ENCODE data around the gene GRIA3. TPM values are rescaled to one million over a fixed set of nuclear protein-coding genes. Genes with fewer than 3 reads are reported as not detected.
"Not testable (repeated sequence)": the region's sequence is repeated elsewhere in the genome, so short reads cannot be mapped to it uniquely, and the experiment has no call there.

Gene GRIA3
- total and polyA plus RNA-seq, 9 donors, result 1.2 to 11.2 (median 4.2) TPM

- Histone ChIP-seq H3K4me3 (no peak overlapping the region), H3K27ac (no peak overlapping the region), H3K36me3 (no peaks in the 10 kb centered on the region), H3K9me3 (no peaks in the 10 kb centered on the region), H3K4me1 (ENCODE audit: insufficient read depth) (no peaks in the 10 kb centered on the region), H3K27me3 (no peaks in the 10 kb centered on the region)
- TF ChIP-seq CTCF (IDR thresholded peaks at IDR 0.05) (no peak), EP300 (IDR thresholded peaks at IDR 0.05) (no peak), POLR2A (IDR thresholded peaks at IDR 0.05) (no peak)
- 12 to 32% (median 18%) methylated on average over 2 of the region's 2 CpGs for WGBS, 3 donors
- no peak for DNase-seq
- intact Hi-C loops (cut with DNase I), result no loop called here
These were observed 241.4 kb downstream of the GRIA3 start for GRCh38 chrX:123425471-123425870.

- Histone ChIP-seq H3K4me1 (ENCODE audit: insufficient read depth) (no peaks in the 10 kb centered on the region), H3K36me3 (no peaks in the 10 kb centered on the region), H3K27ac (no peak overlapping the region), H3K27me3 (no peaks in the 10 kb centered on the region), H3K9me3 (no peaks in the 10 kb centered on the region), H3K4me3 (no peak overlapping the region)
- intact Hi-C loops (cut with DNase I), result no loop called here
- 19 to 37% (median 22%) methylated on average over 3 of the region's 3 CpGs for WGBS, 3 donors
- peak in 2 of 5 donors; percentile 12 to 17 for DNase-seq
- TF ChIP-seq EP300 (IDR thresholded peaks at IDR 0.05) (no peak), POLR2A (IDR thresholded peaks at IDR 0.05) (no peak), CTCF (IDR thresholded peaks at IDR 0.05) (no peak)
These were observed 241.8 kb downstream of the GRIA3 start for GRCh38 chrX:123425904-123426303.

- 84 to 89% (median 87%) methylated on average over 4 of the region's 4 CpGs for WGBS, 3 donors
- intact Hi-C loops (cut with DNase I), result no loop called here
- no peak overlapping the region for H3K27ac ChIP-seq
These were observed 248.5 kb downstream of the GRIA3 start for GRCh38 chrX:123432361-123433150.

GRCh38 chrX:123436512-123437136, 252.5 kb downstream of the GRIA3 start:
- no peak for TF ChIP-seq EP300 (IDR thresholded peaks at IDR 0.05)
- TF ChIP-seq CTCF (IDR thresholded peaks at IDR 0.05), result no peak
- TF ChIP-seq POLR2A (IDR thresholded peaks at IDR 0.05), result no peak
- no peak overlapping the region for H3K27ac ChIP-seq
- H3K4me3 ChIP-seq, result no peak overlapping the region
- no peaks in the 10 kb centered on the region for H3K4me1 ChIP-seq (ENCODE audit: insufficient read depth)
- no peaks in the 10 kb centered on the region for H3K36me3 ChIP-seq
- no peaks in the 10 kb centered on the region for H3K27me3 ChIP-seq
- WGBS, 3 donors, result 68 to 72% (median 70%) methylated on average over 5 of the region's 5 CpGs
- no peak for DNase-seq
- intact Hi-C loops (cut with DNase I), result no loop called here
- no peaks in the 10 kb centered on the region for H3K9me3 ChIP-seq

More at GRCh38 chrX:123432361-123433150, 248.5 kb downstream of the GRIA3 start:
- Histone ChIP-seq H3K9me3 (no peaks in the 10 kb centered on the region), H3K4me1 (ENCODE audit: insufficient read depth) (no peaks in the 10 kb centered on the region), H3K4me3 (no peak overlapping the region), H3K36me3 (no peaks in the 10 kb centered on the region), H3K27me3 (no peaks in the 10 kb centered on the region)
- DNase-seq, result no peak
- TF ChIP-seq EP300 (IDR thresholded peaks at IDR 0.05), result no peak
- TF ChIP-seq CTCF (IDR thresholded peaks at IDR 0.05), result no peak
- TF ChIP-seq POLR2A (IDR thresholded peaks at IDR 0.05), result no peak

- H3K9me3 ChIP-seq; H3K36me3 ChIP-seq; H3K4me1 ChIP-seq (ENCODE audit: insufficient read depth); H3K27me3 ChIP-seq; H3K27ac ChIP-seq; H3K4me3 ChIP-seq; intact Hi-C loops (cut with DNase I); DNase-seq: not testable (repeated sequence)
- 63 to 73% (median 69%) methylated on average over 3 of the region's 3 CpGs for WGBS, 3 donors
These were observed 255.8 kb downstream of the GRIA3 start for GRCh38 chrX:123439926-123440325.
